WTC11 (cell line): ENCODE results near the gene MYO5B. TPM values are rescaled to one million over a fixed set of nuclear protein-coding genes. Genes with fewer than 3 reads are reported as not detected.

ENCODE experiments used
- ATAC-seq: fragments of 200-7000 bp; cut with Tn5 transposase; 2 replicates; pipeline ENCODE4 v1.10.0; 2021; ENCODE audit warnings: mild to moderate bottlenecking, moderate library complexity
- CTCF ChIA-PET: fragments of 300-600 bp; sonication (Branson Sonifier 250); formaldehyde crosslinking; loops from one replicate; lab custom pipeline; 2021; ENCODE audit warnings: antibody characterized with exemption; lab: Charles Lee
- POLR2A ChIA-PET: fragments of 350-600 bp; sonication (Branson Sonifier 250); formaldehyde crosslinking; loops from one replicate; lab custom pipeline; 2021; ENCODE audit warnings: antibody characterized with exemption; lab: Charles Lee
- DNase-seq: peaks from one replicate; pipeline ENCODE4 v3.0.0; 2021; ENCODE audit warnings: low spot score
- H3K27ac Mint-ChIP-seq: 2 replicates; pipeline ENCODE4 v1.8.0; 2021; ENCODE audit warnings: mixed read lengths
- H3K27me3 Mint-ChIP-seq: 2 replicates; pipeline ENCODE4 v1.8.0; 2021; ENCODE audit warnings: low read depth, mild to moderate bottlenecking, moderate library complexity, mixed read lengths
- H3K36me3 Mint-ChIP-seq: 2 replicates; pipeline ENCODE4 v1.8.0; 2021; ENCODE audit warnings: mixed read lengths
- H3K4me1 Mint-ChIP-seq: 2 replicates; pipeline ENCODE4 v1.8.0; 2022; ENCODE audit warnings: mixed read lengths
- H3K4me3 Mint-ChIP-seq: 2 replicates; pipeline ENCODE4 v1.8.0; 2021; ENCODE audit warnings: mild to moderate bottlenecking, moderate library complexity, mixed read lengths
- H3K9me3 Mint-ChIP-seq: 2 replicates; pipeline ENCODE4 v1.8.0; 2021; ENCODE audit warnings: mixed read lengths
- ATF1 ChIP-seq: sonication (generic); formaldehyde crosslinking; IDR thresholded peaks from 2 replicates; pipeline ENCODE4 v1.8.1; 2023; ENCODE audit warnings: mild to moderate bottlenecking, moderate library complexity, missing genetic modification reagents
- CREB1 ChIP-seq: sonication (generic); formaldehyde crosslinking; IDR thresholded peaks from 2 replicates; pipeline ENCODE4 v1.8.0; 2023; ENCODE audit warnings: mild to moderate bottlenecking, missing genetic modification reagents
- EMX1 ChIP-seq: fragments of 250-450 bp; sonication (Bioruptor Pico); IDR thresholded peaks from 2 replicates; pipeline ENCODE4 v1.8.0; 2021; ENCODE audit warnings: mild to moderate bottlenecking
- FOXP1 ChIP-seq: sonication (generic); formaldehyde crosslinking; IDR thresholded peaks from 2 replicates; pipeline ENCODE4 v1.8.0; 2022; ENCODE audit warnings: missing genetic modification reagents, mild to moderate bottlenecking, moderate library complexity, borderline replicate concordance
- TEAD1 ChIP-seq: sonication (generic); formaldehyde crosslinking; IDR thresholded peaks from 2 replicates; pipeline ENCODE4 v1.8.0; 2022; ENCODE audit warnings: mild to moderate bottlenecking, missing genetic modification reagents
- ZNF396 ChIP-seq: fragments of 250-450 bp; sonication (Bioruptor Pico); IDR thresholded peaks from 2 replicates; pipeline ENCODE4 v1.8.0; 2021; ENCODE audit warnings: mild to moderate bottlenecking, moderate library complexity, borderline replicate concordance
- ZNF423 ChIP-seq: fragments of 250-450 bp; sonication (Bioruptor Pico); IDR thresholded peaks from 2 replicates; pipeline ENCODE4 v2.1.2; 2022; ENCODE audit warnings: mild to moderate bottlenecking, moderate library complexity
- total RNA-seq: library from RNA; stranded (reverse); gene quantifications from 3 replicates; pipeline ENCODE4 v1.2.3, GENCODE V29; 2021
- TF ChIP-seq, protein P1 (sequence below): sonication (generic); formaldehyde crosslinking; IDR thresholded peaks from 2 replicates; pipeline ENCODE4 v1.8.0; 2023; ENCODE audit warnings: mild to moderate bottlenecking, missing genetic modification reagents
- TF ChIP-seq, protein P2 (sequence below): sonication (generic); formaldehyde crosslinking; IDR thresholded peaks from 2 replicates; pipeline ENCODE4 v1.8.0; 2022; ENCODE audit warnings: mild to moderate bottlenecking, missing genetic modification reagents
- TF ChIP-seq, protein P3 (sequence below): fragments of 250-450 bp; sonication (Bioruptor Pico); IDR thresholded peaks from 2 replicates; pipeline ENCODE4 v1.9.0; 2021; ENCODE audit warnings: mild to moderate bottlenecking
- TF ChIP-seq, protein P4 (sequence below): sonication (generic); formaldehyde crosslinking; IDR thresholded peaks from 2 replicates; pipeline ENCODE4 v1.8.1; 2023; ENCODE audit warnings: mild to moderate bottlenecking, missing genetic modification reagents, moderate library complexity
- TF ChIP-seq, protein P5 (sequence below): fragments of 250-450 bp; sonication (Bioruptor Pico); IDR thresholded peaks from 2 replicates; pipeline ENCODE4 v2.1.2; 2022; ENCODE audit warnings: mild to moderate bottlenecking, moderate library complexity
- TF ChIP-seq, protein P6 (sequence below): fragments of 200-600 bp; IDR thresholded peaks from 2 replicates; pipeline ENCODE4 v1.8.0; 2022; ENCODE audit warnings: antibody characterized with exemption
- TF ChIP-seq, protein P7 (sequence below): sonication (generic); formaldehyde crosslinking; IDR thresholded peaks from 2 replicates; pipeline ENCODE4 v1.8.1; 2023; ENCODE audit warnings: mild to moderate bottlenecking, moderate library complexity, missing genetic modification reagents
- TF ChIP-seq, protein P8 (sequence below): sonication (generic); formaldehyde crosslinking; IDR thresholded peaks from 2 replicates; pipeline ENCODE4 v1.8.1; 2022; ENCODE audit warnings: mild to moderate bottlenecking, missing genetic modification reagents, moderate library complexity, borderline replicate concordance

The MYO5B gene
- total RNA-seq, 1 experiment from 2014 or later = 8.7 TPM

DNA sequence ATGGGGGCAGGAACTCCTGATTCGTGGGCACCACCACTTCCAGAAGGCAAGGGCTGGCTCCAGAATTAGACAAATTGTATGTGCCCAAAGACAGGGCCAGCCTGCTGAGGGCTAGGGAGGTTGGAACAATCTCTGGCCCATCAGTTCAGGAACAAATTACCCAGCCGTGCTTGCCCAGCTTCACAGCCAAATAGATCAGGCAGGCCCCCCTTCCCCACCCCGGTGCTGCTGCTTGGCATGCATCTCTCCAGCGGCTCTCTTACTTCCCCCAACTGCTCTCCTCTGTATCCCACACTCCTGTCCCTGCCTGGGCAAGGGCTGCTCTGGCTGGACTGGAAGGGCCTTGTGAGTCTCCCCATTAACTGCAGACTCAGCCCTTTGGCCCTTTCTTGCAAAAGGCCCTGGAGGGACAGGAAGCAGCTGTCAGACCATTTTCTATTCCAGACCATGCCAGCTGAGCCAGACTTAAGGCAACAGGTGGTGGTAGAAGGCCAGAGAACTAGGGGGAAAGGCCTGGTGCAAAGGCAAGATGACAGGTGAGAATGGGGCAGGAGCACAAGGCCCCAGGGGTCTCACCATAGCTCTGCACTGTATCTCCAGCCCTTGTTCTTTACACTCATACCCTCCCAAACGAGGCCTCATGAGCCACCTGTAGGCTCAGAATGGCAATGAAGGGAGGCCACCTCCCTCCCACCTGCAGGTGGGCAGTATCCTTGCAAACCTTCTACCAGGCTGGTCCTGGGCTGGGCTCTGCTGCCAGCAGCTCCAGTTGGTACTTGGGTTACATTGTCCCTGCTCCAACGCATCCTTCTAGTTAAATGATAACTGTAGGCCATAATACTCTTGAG is 350.9 kb downstream of the MYO5B start (continued):
- TF ChIP-seq, protein P1, sequence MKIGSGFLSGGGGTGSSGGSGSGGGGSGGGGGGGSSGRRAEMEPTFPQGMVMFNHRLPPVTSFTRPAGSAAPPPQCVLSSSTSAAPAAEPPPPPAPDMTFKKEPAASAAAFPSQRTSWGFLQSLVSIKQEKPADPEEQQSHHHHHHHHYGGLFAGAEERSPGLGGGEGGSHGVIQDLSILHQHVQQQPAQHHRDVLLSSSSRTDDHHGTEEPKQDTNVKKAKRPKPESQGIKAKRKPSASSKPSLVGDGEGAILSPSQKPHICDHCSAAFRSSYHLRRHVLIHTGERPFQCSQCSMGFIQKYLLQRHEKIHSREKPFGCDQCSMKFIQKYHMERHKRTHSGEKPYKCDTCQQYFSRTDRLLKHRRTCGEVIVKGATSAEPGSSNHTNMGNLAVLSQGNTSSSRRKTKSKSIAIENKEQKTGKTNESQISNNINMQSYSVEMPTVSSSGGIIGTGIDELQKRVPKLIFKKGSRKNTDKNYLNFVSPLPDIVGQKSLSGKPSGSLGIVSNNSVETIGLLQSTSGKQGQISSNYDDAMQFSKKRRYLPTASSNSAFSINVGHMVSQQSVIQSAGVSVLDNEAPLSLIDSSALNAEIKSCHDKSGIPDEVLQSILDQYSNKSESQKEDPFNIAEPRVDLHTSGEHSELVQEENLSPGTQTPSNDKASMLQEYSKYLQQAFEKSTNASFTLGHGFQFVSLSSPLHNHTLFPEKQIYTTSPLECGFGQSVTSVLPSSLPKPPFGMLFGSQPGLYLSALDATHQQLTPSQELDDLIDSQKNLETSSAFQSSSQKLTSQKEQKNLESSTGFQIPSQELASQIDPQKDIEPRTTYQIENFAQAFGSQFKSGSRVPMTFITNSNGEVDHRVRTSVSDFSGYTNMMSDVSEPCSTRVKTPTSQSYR = no peak
- no peak for TF ChIP-seq FOXP1 (CRISPR knock-in tag)
- TF ChIP-seq ZNF396 (CRISPR knock-in tag) = no peak
- TF ChIP-seq, protein P2, sequence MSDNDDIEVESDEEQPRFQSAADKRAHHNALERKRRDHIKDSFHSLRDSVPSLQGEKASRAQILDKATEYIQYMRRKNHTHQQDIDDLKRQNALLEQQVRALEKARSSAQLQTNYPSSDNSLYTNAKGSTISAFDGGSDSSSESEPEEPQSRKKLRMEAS (CRISPR knock-in tag) = no peak
- TF ChIP-seq, protein P3, sequence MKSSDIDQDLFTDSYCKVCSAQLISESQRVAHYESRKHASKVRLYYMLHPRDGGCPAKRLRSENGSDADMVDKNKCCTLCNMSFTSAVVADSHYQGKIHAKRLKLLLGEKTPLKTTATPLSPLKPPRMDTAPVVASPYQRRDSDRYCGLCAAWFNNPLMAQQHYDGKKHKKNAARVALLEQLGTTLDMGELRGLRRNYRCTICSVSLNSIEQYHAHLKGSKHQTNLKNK = no peak
- TF ChIP-seq, protein P4, sequence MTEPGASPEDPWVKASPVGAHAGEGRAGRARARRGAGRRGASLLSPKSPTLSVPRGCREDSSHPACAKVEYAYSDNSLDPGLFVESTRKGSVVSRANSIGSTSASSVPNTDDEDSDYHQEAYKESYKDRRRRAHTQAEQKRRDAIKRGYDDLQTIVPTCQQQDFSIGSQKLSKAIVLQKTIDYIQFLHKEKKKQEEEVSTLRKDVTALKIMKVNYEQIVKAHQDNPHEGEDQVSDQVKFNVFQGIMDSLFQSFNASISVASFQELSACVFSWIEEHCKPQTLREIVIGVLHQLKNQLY (CRISPR knock-in tag) = no peak
- TF ChIP-seq, all 79 proteins: peak for 0

DNA sequence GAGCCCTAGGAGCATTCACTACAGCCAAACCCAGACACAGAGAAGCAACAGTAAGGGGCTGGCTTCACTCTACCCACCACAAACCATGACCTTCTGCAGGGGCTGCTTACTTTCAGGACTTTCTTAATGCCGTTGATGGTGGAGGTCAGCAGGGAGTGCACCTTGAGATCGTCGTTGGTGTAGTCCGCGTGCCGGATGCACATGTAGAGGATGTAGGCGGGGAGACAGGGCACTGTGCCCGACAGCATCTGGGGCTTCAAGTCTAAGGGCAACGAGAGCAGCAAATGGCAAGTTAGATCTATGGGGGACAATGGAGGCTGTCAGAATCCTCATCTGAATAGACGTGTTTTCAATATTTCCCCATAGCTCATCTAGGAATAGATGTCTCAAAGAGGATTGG is 351.8 kb downstream of the MYO5B start:
- no peak for ATAC-seq
- Mint-ChIP-seq H3K36me3 (no peaks in the 10 kb centered on the region), H3K4me1 (peaks cover 15% of the 10 kb centered on the region), H3K4me3 (no peak overlapping the region), H3K9me3 (no peaks in the 10 kb centered on the region), H3K27me3 (no peaks in the 10 kb centered on the region), H3K27ac (no peak overlapping the region)
- DNase-seq = no peak
- CTCF ChIA-PET = interaction anchor here (0.7 to 1.0 kb wide), 2 partner anchors 203 to 332 kb away, joined by 3 read pairs; no protein-coding TSS in a partner anchor
- POLR2A ChIA-PET = no interaction called here
- TF ChIP-seq, protein P5, sequence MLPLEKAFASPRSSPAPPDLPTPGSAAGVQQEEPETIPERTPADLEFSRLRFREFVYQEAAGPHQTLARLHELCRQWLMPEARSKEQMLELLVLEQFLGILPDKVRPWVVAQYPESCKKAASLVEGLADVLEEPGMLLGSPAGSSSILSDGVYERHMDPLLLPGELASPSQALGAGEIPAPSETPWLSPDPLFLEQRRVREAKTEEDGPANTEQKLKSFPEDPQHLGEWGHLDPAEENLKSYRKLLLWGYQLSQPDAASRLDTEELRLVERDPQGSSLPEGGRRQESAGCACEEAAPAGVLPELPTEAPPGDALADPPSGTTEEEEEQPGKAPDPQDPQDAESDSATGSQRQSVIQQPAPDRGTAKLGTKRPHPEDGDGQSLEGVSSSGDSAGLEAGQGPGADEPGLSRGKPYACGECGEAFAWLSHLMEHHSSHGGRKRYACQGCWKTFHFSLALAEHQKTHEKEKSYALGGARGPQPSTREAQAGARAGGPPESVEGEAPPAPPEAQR (CRISPR knock-in tag) = no peak
- no peak for TF ChIP-seq EMX1
- TF ChIP-seq, protein P6, sequence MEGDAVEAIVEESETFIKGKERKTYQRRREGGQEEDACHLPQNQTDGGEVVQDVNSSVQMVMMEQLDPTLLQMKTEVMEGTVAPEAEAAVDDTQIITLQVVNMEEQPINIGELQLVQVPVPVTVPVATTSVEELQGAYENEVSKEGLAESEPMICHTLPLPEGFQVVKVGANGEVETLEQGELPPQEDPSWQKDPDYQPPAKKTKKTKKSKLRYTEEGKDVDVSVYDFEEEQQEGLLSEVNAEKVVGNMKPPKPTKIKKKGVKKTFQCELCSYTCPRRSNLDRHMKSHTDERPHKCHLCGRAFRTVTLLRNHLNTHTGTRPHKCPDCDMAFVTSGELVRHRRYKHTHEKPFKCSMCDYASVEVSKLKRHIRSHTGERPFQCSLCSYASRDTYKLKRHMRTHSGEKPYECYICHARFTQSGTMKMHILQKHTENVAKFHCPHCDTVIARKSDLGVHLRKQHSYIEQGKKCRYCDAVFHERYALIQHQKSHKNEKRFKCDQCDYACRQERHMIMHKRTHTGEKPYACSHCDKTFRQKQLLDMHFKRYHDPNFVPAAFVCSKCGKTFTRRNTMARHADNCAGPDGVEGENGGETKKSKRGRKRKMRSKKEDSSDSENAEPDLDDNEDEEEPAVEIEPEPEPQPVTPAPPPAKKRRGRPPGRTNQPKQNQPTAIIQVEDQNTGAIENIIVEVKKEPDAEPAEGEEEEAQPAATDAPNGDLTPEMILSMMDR = no peak
- TF ChIP-seq TEAD1 (CRISPR knock-in tag) = no peak
- no peak for TF ChIP-seq ATF1 (CRISPR knock-in tag)
- no peak for TF ChIP-seq CREB1 (CRISPR knock-in tag)
- TF ChIP-seq ZNF423 (CRISPR knock-in tag) = no peak
- TF ChIP-seq, protein P7, sequence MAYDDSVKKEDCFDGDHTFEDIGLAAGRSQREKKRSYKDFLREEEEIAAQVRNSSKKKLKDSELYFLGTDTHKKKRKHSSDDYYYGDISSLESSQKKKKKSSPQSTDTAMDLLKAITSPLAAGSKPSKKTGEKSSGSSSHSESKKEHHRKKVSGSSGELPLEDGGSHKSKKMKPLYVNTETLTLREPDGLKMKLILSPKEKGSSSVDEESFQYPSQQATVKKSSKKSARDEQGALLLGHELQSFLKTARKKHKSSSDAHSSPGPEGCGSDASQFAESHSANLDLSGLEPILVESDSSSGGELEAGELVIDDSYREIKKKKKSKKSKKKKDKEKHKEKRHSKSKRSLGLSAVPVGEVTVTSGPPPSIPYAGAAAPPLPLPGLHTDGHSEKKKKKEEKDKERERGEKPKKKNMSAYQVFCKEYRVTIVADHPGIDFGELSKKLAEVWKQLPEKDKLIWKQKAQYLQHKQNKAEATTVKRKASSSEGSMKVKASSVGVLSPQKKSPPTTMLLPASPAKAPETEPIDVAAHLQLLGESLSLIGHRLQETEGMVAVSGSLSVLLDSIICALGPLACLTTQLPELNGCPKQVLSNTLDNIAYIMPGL (CRISPR knock-in tag) = no peak
- TF ChIP-seq, protein P8, sequence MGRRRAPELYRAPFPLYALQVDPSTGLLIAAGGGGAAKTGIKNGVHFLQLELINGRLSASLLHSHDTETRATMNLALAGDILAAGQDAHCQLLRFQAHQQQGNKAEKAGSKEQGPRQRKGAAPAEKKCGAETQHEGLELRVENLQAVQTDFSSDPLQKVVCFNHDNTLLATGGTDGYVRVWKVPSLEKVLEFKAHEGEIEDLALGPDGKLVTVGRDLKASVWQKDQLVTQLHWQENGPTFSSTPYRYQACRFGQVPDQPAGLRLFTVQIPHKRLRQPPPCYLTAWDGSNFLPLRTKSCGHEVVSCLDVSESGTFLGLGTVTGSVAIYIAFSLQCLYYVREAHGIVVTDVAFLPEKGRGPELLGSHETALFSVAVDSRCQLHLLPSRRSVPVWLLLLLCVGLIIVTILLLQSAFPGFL = no peak
